GM18526 (cell line): ENCODE measurements around the gene AFF2.

Experiments used
- POLR2A ChIP-seq: IDR thresholded peaks from 3 replicates; pipeline ENCODE4 v1.6.1; 2011; ENCODE audit not compliant: insufficient read length; ENCODE audit errors: extremely low read depth

AFF2 gene

GRCh38 chrX:148695255-148695654 lies 194.8 kb downstream of the AFF2 start:
- TF ChIP-seq POLR2A, result no peak

- no peak for TF ChIP-seq POLR2A
Measured at GRCh38 chrX:148698221-148698620, 197.8 kb downstream of the AFF2 start.

GRCh38 chrX:148700021-148700420 lies 199.6 kb downstream of the AFF2 start:
- TF ChIP-seq POLR2A, result no peak

- TF ChIP-seq POLR2A, result no peak
Measured at GRCh38 chrX:148713981-148714380, 213.6 kb downstream of the AFF2 start.

- no peak for TF ChIP-seq POLR2A
Measured at GRCh38 chrX:148715361-148715760, 214.9 kb downstream of the AFF2 start.

GRCh38 chrX:148722966-148723365 lies 222.5 kb downstream of the AFF2 start:
- TF ChIP-seq POLR2A, result no peak

DNA sequence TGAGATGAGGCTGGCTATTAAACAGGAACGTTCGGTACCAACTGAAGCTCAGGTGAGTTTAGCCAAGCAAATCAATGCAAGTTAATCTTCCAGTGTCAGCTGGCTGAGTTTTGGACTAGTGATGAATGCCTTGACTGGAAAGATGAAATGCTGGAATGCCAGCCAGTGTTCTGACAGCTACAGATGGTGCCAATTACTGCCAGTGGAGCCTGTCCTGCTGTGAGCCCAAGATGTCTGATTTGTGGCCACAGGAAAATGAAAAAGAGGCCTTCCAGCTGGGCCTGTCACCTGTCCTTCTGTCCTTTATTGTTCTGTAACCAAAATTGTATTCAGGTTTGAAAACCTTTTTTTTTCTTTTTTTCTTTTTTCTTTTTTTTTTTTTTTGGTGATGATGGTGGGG lies 223.1 kb downstream of the AFF2 start:
- no peak for TF ChIP-seq POLR2A

DNA sequence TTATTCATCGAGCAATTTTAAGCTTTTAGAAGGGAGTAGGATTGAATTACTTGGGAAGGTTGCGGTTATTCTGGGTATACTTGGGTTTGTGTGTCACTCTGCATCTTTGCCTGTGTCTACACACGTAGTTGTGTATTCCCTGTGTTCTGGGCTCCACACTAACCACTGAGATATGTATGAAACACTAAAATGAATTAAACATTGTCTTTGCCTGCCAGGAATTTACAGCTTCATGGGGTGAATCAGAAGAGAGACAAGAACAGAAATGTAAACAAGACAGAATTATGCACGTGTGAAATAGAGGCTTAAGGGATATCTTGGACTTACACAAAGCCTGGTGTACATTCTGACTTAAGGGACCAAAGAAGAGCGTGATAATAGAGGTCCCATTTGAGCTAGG lies 228.5 kb downstream of the AFF2 start:
- no peak for TF ChIP-seq POLR2A

GRCh38 chrX:148732743-148733142 lies 232.3 kb downstream of the AFF2 start:
- no peak for TF ChIP-seq POLR2A

- no peak for TF ChIP-seq POLR2A
Measured at GRCh38 chrX:148741441-148741840, 241.0 kb downstream of the AFF2 start.

DNA sequence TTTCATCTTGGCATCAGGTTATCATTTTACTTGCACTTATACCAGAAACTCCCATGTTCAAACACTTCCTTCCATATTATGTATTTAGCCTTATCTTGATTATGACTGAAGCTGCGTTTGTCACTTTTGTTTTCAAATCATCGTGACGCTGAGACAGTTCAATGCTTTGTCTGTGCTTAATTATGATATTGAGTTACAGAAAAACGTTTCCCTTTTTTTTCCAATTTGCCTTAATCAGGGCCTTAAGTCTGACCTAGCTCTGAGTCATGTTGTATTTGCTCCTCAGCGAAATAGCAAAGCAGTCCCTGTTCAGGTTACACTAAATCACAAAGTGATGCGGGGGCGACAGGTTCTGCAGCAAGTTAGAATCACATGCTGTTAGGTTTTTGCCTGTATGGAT lies 254.7 kb downstream of the AFF2 start:
- TF ChIP-seq POLR2A, result no peak

GRCh38 chrX:148763896-148764295 lies 263.5 kb downstream of the AFF2 start:
- TF ChIP-seq POLR2A, result no peak

DNA sequence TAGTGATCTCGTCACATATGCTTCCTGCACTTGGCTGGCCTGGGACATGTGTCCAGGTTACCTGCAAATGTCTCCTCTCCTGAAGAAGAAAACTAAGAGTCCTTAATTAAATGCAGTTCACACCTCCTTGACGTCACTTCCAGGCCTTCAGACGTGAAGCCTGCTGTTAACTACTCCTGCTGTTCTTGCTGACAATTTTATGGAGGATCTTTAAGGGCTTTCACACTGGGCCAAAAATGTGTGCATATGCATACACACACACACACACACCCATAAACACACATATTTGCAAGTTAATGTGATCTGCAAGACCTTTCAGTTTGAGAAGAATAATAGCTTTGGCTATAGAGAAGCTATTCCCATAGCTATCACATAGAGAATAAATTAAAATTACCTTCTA lies 267.9 kb downstream of the AFF2 start:
- TF ChIP-seq POLR2A, result no peak

DNA sequence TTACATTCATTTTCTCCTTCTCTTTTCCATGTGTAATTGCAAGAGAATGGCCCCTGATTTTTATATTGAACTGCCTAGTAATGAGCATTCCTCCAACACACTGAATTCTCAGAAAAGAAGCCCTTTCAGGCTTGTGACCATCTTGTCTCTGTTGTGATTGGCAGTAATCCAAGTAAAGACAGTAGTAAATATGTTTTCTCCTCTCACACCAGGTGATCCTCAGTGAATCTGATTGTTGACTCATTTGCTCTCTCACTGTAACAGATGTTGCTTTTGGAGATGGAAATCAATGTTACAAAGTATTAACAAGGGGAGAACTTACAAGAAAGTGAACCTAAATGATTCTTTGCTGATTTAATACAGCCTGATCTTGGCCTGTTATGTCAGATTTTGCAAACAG lies 271.0 kb downstream of the AFF2 start:
- TF ChIP-seq POLR2A, result no peak

DNA sequence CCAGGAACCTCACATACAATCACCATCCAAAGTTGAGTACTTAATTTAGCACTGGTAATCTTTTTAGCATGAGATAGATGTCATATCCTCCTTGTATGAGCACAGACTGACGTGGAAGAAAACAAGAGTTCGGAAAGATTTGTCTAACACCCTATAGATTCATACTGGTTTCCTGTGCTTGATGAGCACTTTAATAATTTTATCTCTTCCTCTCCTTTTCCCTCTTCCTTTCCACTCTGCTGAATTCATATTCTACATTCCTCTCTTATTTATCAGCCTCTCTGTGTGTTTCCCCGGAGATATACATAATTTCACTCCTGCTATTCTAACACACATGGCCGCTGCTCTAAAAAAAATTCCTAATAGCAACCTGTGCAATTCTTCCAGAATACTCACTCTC lies 273.9 kb downstream of the AFF2 start:
- no peak for TF ChIP-seq POLR2A

DNA sequence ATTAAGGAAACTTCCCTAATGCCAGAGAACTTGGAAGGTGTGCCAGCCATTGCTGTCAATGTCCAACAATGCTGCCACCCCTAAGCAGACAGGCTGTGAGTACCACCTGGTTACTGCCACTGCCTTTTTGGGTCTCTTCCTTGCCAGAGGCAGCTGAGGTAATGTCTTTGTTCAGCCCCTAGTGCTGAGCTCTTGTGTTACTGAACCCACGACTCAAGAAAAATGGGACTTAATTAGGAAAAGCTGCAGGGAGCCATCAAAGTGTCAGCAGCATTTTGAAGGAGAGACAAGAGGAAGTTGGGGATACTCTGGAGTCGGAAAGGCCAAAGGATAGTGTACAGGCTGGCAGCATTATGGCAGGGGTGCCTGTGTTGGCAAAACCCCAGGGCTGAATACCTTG lies 283.7 kb downstream of the AFF2 start:
- TF ChIP-seq POLR2A, result no peak

DNA sequence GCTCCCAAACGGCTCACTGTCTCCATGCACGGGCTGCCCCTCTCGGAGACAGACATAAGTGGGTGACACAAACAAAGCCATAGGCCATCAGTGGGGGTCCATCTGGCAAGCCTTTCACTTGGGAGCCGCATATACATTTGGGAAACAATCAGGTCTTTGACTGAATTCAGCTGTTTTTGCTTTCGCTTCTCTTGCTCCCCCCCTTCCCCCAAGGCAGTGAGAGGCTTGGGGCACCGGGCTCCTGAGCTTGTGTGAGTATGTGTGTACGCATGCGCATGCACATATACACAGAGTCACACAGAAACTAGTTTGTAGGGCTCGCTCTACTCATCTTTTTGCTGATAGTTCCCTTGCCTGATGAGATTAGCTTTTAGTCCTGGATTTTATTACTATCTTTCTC lies 284.4 kb downstream of the AFF2 start:
- TF ChIP-seq POLR2A, result no peak

- no peak for TF ChIP-seq POLR2A
Measured at GRCh38 chrX:148785256-148785655, 284.8 kb downstream of the AFF2 start.
